HepG2 (cell line): Measurements from ENCODE around the gene PCTP. TPM values are rescaled to one million over a fixed set of nuclear protein-coding genes. Genes with fewer than 3 reads are reported as not detected.

Experiments
- ATF7 ChIP-seq, 2 experiments: fragments of 450-650 bp in 1 of 2; sonication (generic) in 1 of 2; formaldehyde crosslinking in 1 of 2; IDR thresholded peaks; 2 replicates each; pipeline versions ENCODE4 v1.4.0 to v1.6.1; 2016 to 2020; ENCODE audit warnings: antibody characterized with exemption in 1 of 2, mild to moderate bottlenecking in 1 of 2, missing genetic modification reagents in 1 of 2
- ATM ChIP-seq: fragments of 450-650 bp; IDR thresholded peaks from 2 replicates; pipeline ENCODE4 v1.7.1; 2017; ENCODE audit warnings: mild to moderate bottlenecking, borderline replicate concordance
- BCL3 ChIP-seq: sonication (generic); formaldehyde crosslinking; IDR thresholded peaks from 2 replicates; pipeline ENCODE4 v1.5.1; 2020; ENCODE audit warnings: mild to moderate bottlenecking, missing genetic modification reagents, moderate library complexity
- FOXA3 ChIP-seq: IDR thresholded peaks from 2 replicates; pipeline ENCODE4 v1.6.1; 2016; ENCODE audit warnings: missing genetic modification reagents, missing compliant biosample characterization
- FOXC1 ChIP-seq: sonication (generic); formaldehyde crosslinking; IDR thresholded peaks from 2 replicates; pipeline ENCODE4 v1.8.0; 2022; ENCODE audit warnings: mild to moderate bottlenecking, missing genetic modification reagents, borderline replicate concordance
- HMGA1 ChIP-seq: sonication (generic); formaldehyde crosslinking; conservative IDR thresholded peaks from 2 replicates; pipeline ENCODE4 v1.4.0; 2020; ENCODE audit warnings: missing genetic modification reagents
- HNF1B ChIP-seq: sonication (generic); formaldehyde crosslinking; IDR thresholded peaks from 2 replicates; pipeline ENCODE4 v1.5.1; 2020; ENCODE audit warnings: mild to moderate bottlenecking, moderate library complexity, missing genetic modification reagents
- KDM6A ChIP-seq: IDR thresholded peaks from 2 replicates; pipeline ENCODE4 v1.6.1; 2016; ENCODE audit warnings: low read depth
- KLF15 ChIP-seq: sonication (generic); formaldehyde crosslinking; IDR thresholded peaks from 2 replicates; pipeline ENCODE4 v1.8.1; 2023; ENCODE audit warnings: borderline replicate concordance, mild to moderate bottlenecking, inconsistent platforms, missing genetic modification reagents, mixed read lengths
- LRRFIP1 ChIP-seq: sonication (generic); formaldehyde crosslinking; conservative IDR thresholded peaks from 2 replicates; pipeline ENCODE4 v1.4.0; 2020; ENCODE audit warnings: missing genetic modification reagents
- MED1 ChIP-seq: sonication (generic); formaldehyde crosslinking; IDR thresholded peaks from 2 replicates; pipeline ENCODE4 v1.4.0; 2020; ENCODE audit warnings: missing genetic modification reagents
- PRMT3 ChIP-seq: sonication (generic); formaldehyde crosslinking; IDR thresholded peaks from 2 replicates; pipeline ENCODE4 v1.8.1; 2022; ENCODE audit warnings: low read depth, mild to moderate bottlenecking, moderate library complexity, missing genetic modification reagents, borderline replicate concordance
- SIX1 ChIP-seq: sonication (generic); formaldehyde crosslinking; IDR thresholded peaks from 2 replicates; pipeline ENCODE4 v1.4.0; 2020; ENCODE audit warnings: missing genetic modification reagents, borderline replicate concordance
- SOX13 ChIP-seq, 3 experiments: fragments of 450-650 bp in 1 of 3; sonication (generic) in 1 of 3; formaldehyde crosslinking in 1 of 3; IDR thresholded peaks in 2 of 3; conservative IDR thresholded peaks in 1 of 3; 2 replicates each; pipeline versions ENCODE4 v1.5.0 to v1.6.1; 2016 to 2020; ENCODE audit warnings: antibody characterized with exemption in 1 of 3, mild to moderate bottlenecking in 1 of 3, missing compliant biosample characterization in 1 of 3, missing genetic modification reagents in 1 of 3, moderate library complexity in 1 of 3
- TCF7L2 ChIP-seq: IDR thresholded peaks from 2 replicates; pipeline ENCODE4 v1.6.1; 2011; ENCODE audit warnings: mild to moderate bottlenecking, low read depth, low read length, moderate library complexity
- ZFP82 ChIP-seq: sonication (generic); formaldehyde crosslinking; IDR thresholded peaks from 2 replicates; pipeline ENCODE4 v1.5.1; 2020; ENCODE audit warnings: mild to moderate bottlenecking, missing genetic modification reagents, borderline replicate concordance
- ZNF512 ChIP-seq: sonication (generic); formaldehyde crosslinking; IDR thresholded peaks from 2 replicates; pipeline ENCODE4 v1.4.0; 2020; ENCODE audit warnings: mild to moderate bottlenecking, missing genetic modification reagents
- ZNF546 ChIP-seq: sonication (generic); formaldehyde crosslinking; conservative IDR thresholded peaks from 2 replicates; pipeline ENCODE4 v1.8.1; 2023; ENCODE audit warnings: mild to moderate bottlenecking, missing genetic modification reagents
- ZNF577 ChIP-seq: sonication (generic); formaldehyde crosslinking; IDR thresholded peaks from 2 replicates; pipeline ENCODE4 v1.4.0; 2020; ENCODE audit warnings: mild to moderate bottlenecking, low read depth, missing genetic modification reagents, borderline replicate concordance
- ZNF737 ChIP-seq: sonication (generic); formaldehyde crosslinking; IDR thresholded peaks from 2 replicates; pipeline ENCODE4 v1.5.0; 2020; ENCODE audit warnings: missing genetic modification reagents, mild to moderate bottlenecking, borderline replicate concordance
- polyA plus RNA-seq, 8 experiments: library from polyadenylated mRNA; depleted of rRNA in 3 of 8; stranded (reverse) in 7 of 8; unstranded in 1 of 8; fragments of >200 nt; fragmentation: Illumina TruSeq in 4 of 8; extraction: Trizol in 4 of 8; gene quantifications; 2 replicates each; pipeline versions ENCODE4 v1.2.1 to v1.2.3, GENCODE V29; 2011 to 2016; ENCODE audit warnings: low read depth in 4 of 8, missing spikeins in 1 of 8, mixed read lengths in 1 of 8; ENCODE audit not compliant: insufficient read depth in 1 of 8
- total RNA-seq, 5 experiments: library from RNA; depleted of rRNA; stranded (reverse); fragments of >200 nt; fragmentation: Illumina TruSeq; extraction: Trizol; gene quantifications; 2 replicates each; pipeline ENCODE4 v1.2.3, GENCODE V29; 2016; ENCODE audit warnings: low read depth in 1 of 5

The PCTP gene
- total and polyA plus RNA-seq, 2 of the 13 experiments (the other 11 are each of a cell fraction or from before 2014, with no cell fraction given) = 37.1 to 50.7 TPM

- 0 out of 2 replicates have a peak, but pooled peaks have one; percentile 26 for TF ChIP-seq LRRFIP1
- TF ChIP-seq SOX13 (IDR thresholded peaks at IDR 0.05) = no peak
- TF ChIP-seq SOX13 (CRISPR knock-in tag; conservative IDR thresholded peaks at IDR 0.05 in 1 of 2, IDR thresholded peaks at IDR 0.05 in 1 of 2) = peak in 1 of 2 experiments; percentile 51; a peak in 2 of 4 replicates
- no peak for TF ChIP-seq ATF7 (IDR thresholded peaks at IDR 0.05)
- TF ChIP-seq ATF7 (CRISPR knock-in tag; IDR thresholded peaks at IDR 0.05) = no peak
- TF ChIP-seq PRMT3 (CRISPR knock-in tag) = peak; percentile 66; the same call in 1 of the 2 replicates
- TF ChIP-seq ZNF546 = 0 out of 2 replicates have a peak, but pooled peaks have one; percentile 18
- peak; percentile 85; the same call in 1 of the 2 replicates for TF ChIP-seq KLF15
- no peak for TF ChIP-seq ATM
- peak; percentile 87 for TF ChIP-seq MED1 (CRISPR knock-in tag)
- no peak for TF ChIP-seq SIX1 (CRISPR knock-in tag)
- peak; percentile 83; the same call in 1 of the 2 replicates for TF ChIP-seq ZNF512 (CRISPR knock-in tag)
- no peak for TF ChIP-seq ZNF577 (CRISPR knock-in tag)
- TF ChIP-seq ZNF737 = no peak; the same call in 1 of the 2 replicates
- TF ChIP-seq HMGA1 (CRISPR knock-in tag) = no peak
- TF ChIP-seq HNF1B (CRISPR knock-in tag) = peak; percentile 92
- peak; percentile 49 for TF ChIP-seq FOXA3 (CRISPR knock-in tag)
- peak; percentile 92; the same call in 1 of the 2 replicates for TF ChIP-seq BCL3 (CRISPR knock-in tag)
- peak; percentile 90 for TF ChIP-seq FOXC1 (CRISPR knock-in tag)
- TF ChIP-seq KDM6A (CRISPR knock-in tag) = no peak
- peak; percentile 76; the same call in 1 of the 2 replicates for TF ChIP-seq ZFP82 (CRISPR knock-in tag)
- TF ChIP-seq TCF7L2 = no peak
These were observed at the start of gene PCTP (continued) for GRCh38 chr17:55750750-55751657.
